ENCODE results near the gene NAA11.

DNA sequence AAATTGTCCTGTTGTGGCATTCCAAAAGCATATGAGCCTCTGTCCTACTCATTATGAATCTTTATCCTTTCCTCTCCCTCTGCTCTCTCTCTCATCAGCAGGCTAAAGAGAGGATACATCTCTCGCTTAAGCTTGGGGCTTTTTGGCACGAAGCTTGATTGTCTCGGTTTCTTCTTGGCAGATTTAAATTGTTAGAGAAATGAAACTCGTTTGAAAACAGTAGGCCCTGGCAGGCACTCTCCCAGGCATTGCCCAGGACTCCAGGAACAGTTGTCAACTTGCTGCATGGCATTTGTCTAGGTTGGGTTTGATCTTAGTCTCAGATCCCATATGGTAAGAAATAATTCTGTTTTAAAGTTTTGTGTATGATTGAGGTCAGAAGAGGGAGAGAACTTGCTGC is 35.5 kb downstream of the NAA11 start:
- TF ChIP-seq, protein P1, sequence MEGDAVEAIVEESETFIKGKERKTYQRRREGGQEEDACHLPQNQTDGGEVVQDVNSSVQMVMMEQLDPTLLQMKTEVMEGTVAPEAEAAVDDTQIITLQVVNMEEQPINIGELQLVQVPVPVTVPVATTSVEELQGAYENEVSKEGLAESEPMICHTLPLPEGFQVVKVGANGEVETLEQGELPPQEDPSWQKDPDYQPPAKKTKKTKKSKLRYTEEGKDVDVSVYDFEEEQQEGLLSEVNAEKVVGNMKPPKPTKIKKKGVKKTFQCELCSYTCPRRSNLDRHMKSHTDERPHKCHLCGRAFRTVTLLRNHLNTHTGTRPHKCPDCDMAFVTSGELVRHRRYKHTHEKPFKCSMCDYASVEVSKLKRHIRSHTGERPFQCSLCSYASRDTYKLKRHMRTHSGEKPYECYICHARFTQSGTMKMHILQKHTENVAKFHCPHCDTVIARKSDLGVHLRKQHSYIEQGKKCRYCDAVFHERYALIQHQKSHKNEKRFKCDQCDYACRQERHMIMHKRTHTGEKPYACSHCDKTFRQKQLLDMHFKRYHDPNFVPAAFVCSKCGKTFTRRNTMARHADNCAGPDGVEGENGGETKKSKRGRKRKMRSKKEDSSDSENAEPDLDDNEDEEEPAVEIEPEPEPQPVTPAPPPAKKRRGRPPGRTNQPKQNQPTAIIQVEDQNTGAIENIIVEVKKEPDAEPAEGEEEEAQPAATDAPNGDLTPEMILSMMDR (IDR thresholded peaks at IDR 0.05; ENCODE audit: borderline replicate concordance, extremely low read depth, low read length, poor library complexity, severe bottlenecking), result no peak
- TF ChIP-seq EZH2 (IDR thresholded peaks at IDR 0.05; ENCODE audit: borderline replicate concordance, low read depth, low read length, severe bottlenecking), result no peak
